Suprapubic skin (tissue), 4 donors: ENCODE measurements around the gene SPAG9.

ENCODE experiments used
- CTCF ChIP-seq, 2 donors: fragments of 200-600 bp in 1 of 2; fragments of 450-650 bp in 1 of 2; sonication (generic) in 1 of 2; IDR thresholded peaks; one replicate each; pipeline ENCODE4 v1.5.1; 2016 to 2019; ENCODE audit warnings: antibody characterized with exemption in 2 of 2, mild to moderate bottlenecking in 1 of 2, moderate library complexity in 1 of 2
- POLR2A ChIP-seq, 2 donors: fragments of 450-650 bp; IDR thresholded peaks; one replicate each; pipeline ENCODE4 v1.6.1; 2017; ENCODE audit warnings: antibody characterized with exemption in 2 of 2, mild to moderate bottlenecking in 2 of 2, moderate library complexity in 2 of 2
- POLR2AphosphoS5 ChIP-seq, 3 donors: sonication (generic); formaldehyde crosslinking; IDR thresholded peaks; one replicate each; pipeline ENCODE4 v1.6.1; 2017; ENCODE audit warnings: antibody characterized with exemption in 3 of 3

DNA sequence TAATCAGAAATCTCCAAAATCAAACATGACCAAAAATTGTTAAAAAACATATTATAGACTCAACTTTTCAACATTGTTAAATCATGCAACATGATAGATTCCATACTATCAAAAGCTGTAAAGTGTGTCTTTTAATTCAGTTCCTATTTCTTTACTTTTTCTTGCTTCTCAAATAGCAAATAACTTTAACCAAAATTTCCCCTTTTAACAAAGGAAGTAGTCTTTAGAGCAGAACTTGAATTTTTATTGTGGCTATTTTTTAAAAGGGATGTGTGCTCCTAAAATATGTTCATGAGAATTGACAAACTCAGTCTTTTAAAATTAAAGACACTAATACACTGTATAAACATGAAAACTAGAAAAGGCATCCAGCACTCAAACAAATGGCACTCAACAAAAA lies 49.1 kb downstream of the SPAG9 start:
- TF ChIP-seq CTCF (IDR thresholded peaks at IDR 0.05) (no peak), POLR2AphosphoS5 (IDR thresholded peaks at IDR 0.05) (no peak), POLR2A (IDR thresholded peaks at IDR 0.05) (no peak)
